GM06990 (cell line): ENCODE data around the gene NPC1.
"Not testable (repeated sequence)": the region's sequence is repeated elsewhere in the genome, so short reads cannot be mapped to it uniquely, and the experiment has no call there.

Source experiments
- DNase-seq: peaks from one replicate; pipeline ENCODE4 v3.0.0-alpha.2; 2011; ENCODE audit not compliant: insufficient read length; ENCODE audit errors: extremely low read depth
- H3K27me3 ChIP-seq: replicated peaks from 2 replicates; pipeline ENCODE4 v1.6.0; 2011; ENCODE audit warnings: low read length; ENCODE audit not compliant: control insufficient read depth, insufficient read depth
- H3K36me3 ChIP-seq: 2 replicates; pipeline ENCODE4 v1.5.1; 2011; ENCODE audit warnings: low read length; ENCODE audit not compliant: control insufficient read depth, insufficient read depth
- H3K4me3 ChIP-seq: replicated peaks from 2 replicates; pipeline ENCODE4 v1.5.1; 2011; ENCODE audit warnings: low read depth, mild to moderate bottlenecking, control low read depth, low read length
- CTCF ChIP-seq: IDR thresholded peaks from 2 replicates; pipeline ENCODE4 v1.5.1; 2011; ENCODE audit warnings: low read length, control low read depth, mild to moderate bottlenecking, inconsistent platforms; ENCODE audit not compliant: insufficient read depth, poor library complexity, severe bottlenecking

The NPC1 gene

DNA sequence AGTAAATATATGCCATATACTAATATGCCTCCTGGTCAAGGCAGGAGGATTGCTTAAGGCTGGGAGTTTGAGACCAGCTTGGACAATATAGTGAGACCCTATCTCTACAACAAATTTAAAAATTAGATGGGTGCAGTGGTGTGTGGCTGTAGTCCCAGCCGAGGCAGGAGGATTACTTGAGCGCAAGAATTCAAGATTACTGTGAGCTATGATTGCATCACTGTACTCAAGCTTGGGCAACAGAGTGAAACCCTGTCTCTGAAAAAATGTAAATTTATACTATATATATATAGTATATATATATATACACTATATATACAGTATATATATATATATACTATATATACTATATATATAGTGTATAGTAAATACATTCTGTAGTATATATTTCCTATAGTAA lies 30.0 kb upstream of the NPC1 start:
- no peaks in the 10 kb centered on the region for H3K36me3 ChIP-seq
- no peak overlapping the region for H3K4me3 ChIP-seq
- no peaks in the 10 kb centered on the region for H3K27me3 ChIP-seq
- no peak for TF ChIP-seq CTCF
- no peak for DNase-seq

GRCh38 chr18:23614891-23615290 lies 28.6 kb upstream of the NPC1 start:
- Histone ChIP-seq H3K36me3 (no peaks in the 10 kb centered on the region), H3K27me3 (no peaks in the 10 kb centered on the region), H3K4me3 (no peak overlapping the region)
- DNase-seq: no peak
- no peak for TF ChIP-seq CTCF

GRCh38 chr18:23614413-23614812 lies 28.1 kb upstream of the NPC1 start:
- TF ChIP-seq CTCF: no peak
- H3K27me3 ChIP-seq: no peaks in the 10 kb centered on the region

GRCh38 chr18:23613091-23613475 lies 26.8 kb upstream of the NPC1 start:
- not testable (repeated sequence) for H3K36me3 ChIP-seq, DNase-seq, H3K27me3 ChIP-seq, H3K4me3 ChIP-seq

More at GRCh38 chr18:23614413-23614812, 28.1 kb upstream of the NPC1 start:
- no peak overlapping the region for H3K4me3 ChIP-seq
- no peaks in the 10 kb centered on the region for H3K36me3 ChIP-seq
- no peak for DNase-seq

DNA sequence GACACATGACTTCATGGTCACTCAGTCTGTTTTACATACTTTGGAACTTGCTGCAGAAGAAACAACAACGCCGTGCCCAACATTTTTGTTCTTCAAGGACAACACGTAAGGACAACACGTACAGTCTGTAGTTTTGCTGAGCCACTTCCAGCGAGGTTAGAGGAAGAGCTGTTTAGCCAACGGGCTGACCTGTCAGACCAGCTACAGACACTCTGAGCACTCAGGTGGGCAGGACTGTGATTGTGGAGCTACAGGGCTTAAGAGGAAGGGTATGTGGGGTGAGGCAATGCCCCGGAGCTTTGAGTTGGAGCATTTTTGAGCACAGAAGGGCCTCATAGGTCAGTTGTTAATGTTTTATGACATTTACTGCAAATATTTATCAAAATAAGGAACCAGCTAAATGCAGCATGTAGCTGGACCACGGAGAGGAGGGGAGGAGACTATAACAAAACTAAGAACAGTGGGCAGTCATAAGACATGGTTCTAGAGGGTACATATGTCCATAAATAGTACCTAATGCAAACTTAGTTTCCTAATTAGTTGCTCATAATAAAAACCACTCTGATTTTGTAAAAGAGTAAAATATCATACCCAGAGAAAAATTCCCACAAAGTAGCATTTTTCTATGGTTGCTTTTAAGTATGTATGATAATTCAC lies 26.3 kb upstream of the NPC1 start:
- TF ChIP-seq CTCF: no peak
- DNase-seq: no peak
- H3K27me3 ChIP-seq: no peaks in the 10 kb centered on the region
- H3K4me3 ChIP-seq: no peak overlapping the region
- no peaks in the 10 kb centered on the region for H3K36me3 ChIP-seq

DNA sequence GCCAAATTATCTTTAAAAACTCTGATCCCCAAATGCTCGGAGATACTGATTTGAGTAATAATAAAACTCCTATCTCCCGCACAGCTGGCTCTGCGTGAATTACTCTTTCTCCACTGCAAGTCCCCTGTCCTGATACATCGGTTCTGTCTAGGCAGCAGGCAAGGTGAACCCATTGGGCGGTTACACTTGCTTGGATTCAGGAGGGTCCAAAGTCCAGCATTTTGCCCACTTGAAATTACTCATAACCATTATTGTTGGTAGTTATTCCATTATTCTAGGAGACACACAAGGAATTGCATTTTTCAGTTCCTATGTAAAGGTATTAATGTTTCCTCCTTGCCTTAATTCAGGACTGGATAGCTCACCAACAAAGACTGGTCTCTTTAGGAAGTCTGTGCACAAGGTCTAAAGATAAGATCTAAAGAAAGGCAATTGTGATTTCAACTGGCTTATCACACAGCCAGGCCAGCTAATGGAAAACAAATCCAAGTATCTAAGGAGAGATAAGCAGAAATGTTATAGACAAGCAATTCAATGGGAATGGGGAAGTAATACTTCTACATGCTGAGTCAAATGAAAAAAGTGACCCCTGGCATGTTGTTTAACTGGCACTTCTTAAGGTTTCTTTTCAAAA lies 23.2 kb upstream of the NPC1 start:
- TF ChIP-seq CTCF: no peak
- Histone ChIP-seq H3K4me3 (no peak overlapping the region), H3K36me3 (no peaks in the 10 kb centered on the region), H3K27me3 (no peaks in the 10 kb centered on the region)
- DNase-seq: no peak
